ENCODE results near the gene FPR1. TPM values are rescaled to one million over a fixed set of nuclear protein-coding genes. Genes with fewer than 3 reads are reported as not detected.

The FPR1 gene
- total RNA-seq, 2 experiments from 2014 or later, result not detected

DNA sequence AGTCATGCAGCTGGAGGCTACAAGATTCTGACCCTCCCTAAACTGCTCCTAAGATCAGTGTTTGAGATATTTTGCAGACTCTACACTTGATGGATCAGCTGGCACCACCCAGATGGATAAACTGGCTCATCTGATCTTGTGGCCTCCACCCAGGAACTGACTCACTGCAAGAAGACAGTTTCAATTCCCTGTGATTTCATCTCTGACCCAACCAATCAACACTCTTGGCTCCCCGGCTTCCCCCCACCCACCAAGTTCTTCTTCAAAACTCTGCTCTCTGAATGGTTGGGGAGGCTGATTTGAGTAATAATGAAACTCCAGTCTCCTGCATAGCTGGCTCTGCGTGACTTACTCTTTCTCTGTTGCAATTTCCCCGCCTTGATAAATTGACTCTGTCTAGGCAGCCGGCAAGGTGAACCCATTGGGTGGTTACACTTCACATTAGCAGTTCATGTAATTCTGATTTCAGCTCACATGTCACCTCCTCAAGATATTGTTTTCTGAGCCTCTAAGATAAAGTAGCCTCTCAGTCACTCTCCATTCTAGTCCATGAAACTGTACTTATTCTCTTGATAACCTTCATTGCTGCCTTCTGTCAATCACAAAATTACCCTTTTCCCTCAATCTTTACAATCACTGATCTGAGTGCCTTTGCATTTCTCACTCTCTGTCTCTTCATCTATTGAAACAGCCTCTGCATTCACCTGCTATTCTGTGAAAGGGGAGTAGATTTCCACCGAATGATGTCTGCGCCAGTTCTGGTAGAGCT is 33.4 kb upstream of the FPR1 start:
- ChIA-PET POLR2A (no interaction called here), CTCF (interaction anchor here (1.2 to 1.3 kb wide), 3 partner anchors 12 to 124 kb away, joined by 3 read pairs; no protein-coding TSS in a partner anchor)
- Mint-ChIP-seq H3K4me1 (ENCODE audit: low read depth) (no peaks in the 10 kb centered on the region), H3K36me3 (ENCODE audit: low read depth) (no peaks in the 10 kb centered on the region), H3K27ac (no peak overlapping the region), H3K9me3 (peaks cover 3% of the 10 kb centered on the region), H3K27me3 (peaks cover 16% of the 10 kb centered on the region), H3K4me3 (no peak overlapping the region)
- TF ChIP-seq CTCF (IDR thresholded peaks at IDR 0.05), result no peak
- DNase-seq, result peak; percentile 85
- intact Hi-C loops (cut with micrococcal nuclease), result no loop called here
- ATAC-seq, result peak; percentile 91

DNA sequence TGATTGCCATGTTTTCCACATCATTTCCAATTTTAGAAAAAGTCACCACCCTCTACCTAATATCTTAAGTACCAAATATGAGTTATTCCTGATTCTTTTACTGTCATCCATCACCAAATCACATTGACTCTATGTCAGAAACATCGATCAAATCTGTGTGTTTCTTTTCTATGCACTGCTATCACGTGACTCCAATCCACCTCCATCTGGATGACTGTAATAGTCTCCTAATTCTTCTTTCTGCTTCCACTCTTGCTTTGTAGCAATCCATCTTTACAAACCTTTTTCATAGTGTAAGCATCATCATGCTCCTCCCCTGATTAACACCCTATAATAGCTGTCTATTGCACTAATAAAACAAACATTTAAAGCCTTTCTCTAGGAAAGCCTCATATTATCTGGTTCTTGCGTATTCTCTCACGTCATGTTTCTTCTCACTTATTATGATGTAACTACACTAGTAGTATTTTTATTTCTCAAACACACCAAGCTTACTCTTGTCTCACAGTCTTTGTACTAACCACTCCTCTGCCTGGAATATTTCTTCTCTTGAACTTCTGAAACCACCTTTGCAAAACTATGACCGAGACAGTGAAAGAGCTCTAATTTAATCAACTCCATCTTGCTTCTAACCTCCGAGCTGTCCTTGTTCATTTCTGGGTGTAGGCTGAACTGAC is 32.6 kb upstream of the FPR1 start:
- intact Hi-C loops (cut with micrococcal nuclease), result no loop called here
- DNase-seq, result no peak
- H3K9me3 Mint-ChIP-seq, result peaks cover 3% of the 10 kb centered on the region
- no peaks in the 10 kb centered on the region for H3K4me1 Mint-ChIP-seq (ENCODE audit: low read depth)
- ATAC-seq, result no peak
- POLR2A ChIA-PET, result no interaction called here
- TF ChIP-seq CTCF (IDR thresholded peaks at IDR 0.05), result no peak
- H3K27ac Mint-ChIP-seq, result no peak overlapping the region
- CTCF ChIA-PET, result interaction anchor here (1.2 to 1.3 kb wide), 3 partner anchors 13 to 123 kb away, joined by 3 read pairs; no protein-coding TSS in a partner anchor
- peaks cover 23% of the 10 kb centered on the region for H3K27me3 Mint-ChIP-seq
- no peaks in the 10 kb centered on the region for H3K36me3 Mint-ChIP-seq (ENCODE audit: low read depth)
- H3K4me3 Mint-ChIP-seq, result no peak overlapping the region

GRCh38 chr19:51783372-51783771 is 31.7 kb upstream of the FPR1 start:
- ChIA-PET CTCF (no interaction called here), POLR2A (no interaction called here)
- ATAC-seq (peak; percentile 31), DNase-seq (peak; percentile 38)
- Mint-ChIP-seq H3K36me3 (ENCODE audit: low read depth) (no peaks in the 10 kb centered on the region), H3K27me3 (peaks cover 30% of the 10 kb centered on the region), H3K9me3 (peaks cover 3% of the 10 kb centered on the region), H3K4me3 (no peak overlapping the region), H3K27ac (no peak overlapping the region), H3K4me1 (ENCODE audit: low read depth) (no peaks in the 10 kb centered on the region)
- TF ChIP-seq CTCF (IDR thresholded peaks at IDR 0.05), result peak; percentile 29
- intact Hi-C loops (cut with micrococcal nuclease), result no loop called here

GRCh38 chr19:51781999-51782398 is 30.3 kb upstream of the FPR1 start:
- CTCF ChIA-PET, result no interaction called here
- peaks cover 36% of the 10 kb centered on the region for H3K27me3 Mint-ChIP-seq
- intact Hi-C loops (cut with micrococcal nuclease), result no loop called here
- no peaks in the 10 kb centered on the region for H3K9me3 Mint-ChIP-seq
- no peak for ATAC-seq
- TF ChIP-seq CTCF (IDR thresholded peaks at IDR 0.05), result no peak
- DNase-seq, result no peak
- H3K27ac Mint-ChIP-seq, result no peak overlapping the region
- no peaks in the 10 kb centered on the region for H3K36me3 Mint-ChIP-seq (ENCODE audit: low read depth)
- POLR2A ChIA-PET, result no interaction called here
- no peak overlapping the region for H3K4me3 Mint-ChIP-seq
- peaks cover 2% of the 10 kb centered on the region for H3K4me1 Mint-ChIP-seq (ENCODE audit: low read depth)

GRCh38 chr19:51780270-51780669 is 28.6 kb upstream of the FPR1 start:
- no peak overlapping the region for H3K4me3 Mint-ChIP-seq
- POLR2A ChIA-PET, result no interaction called here
- no peaks in the 10 kb centered on the region for H3K36me3 Mint-ChIP-seq (ENCODE audit: low read depth)
- no peak for ATAC-seq
- H3K4me1 Mint-ChIP-seq (ENCODE audit: low read depth), result peaks cover 2% of the 10 kb centered on the region
- no peaks in the 10 kb centered on the region for H3K9me3 Mint-ChIP-seq
- TF ChIP-seq CTCF (IDR thresholded peaks at IDR 0.05), result no peak
- intact Hi-C loops (cut with micrococcal nuclease), result no loop called here
- CTCF ChIA-PET, result no interaction called here
- H3K27ac Mint-ChIP-seq, result no peak overlapping the region
- DNase-seq, result no peak
- H3K27me3 Mint-ChIP-seq, result peaks cover 47% of the 10 kb centered on the region
